GM10266 (cell line): ENCODE data around the gene PIGS.
"Not testable (repeated sequence)": the region's sequence is repeated elsewhere in the genome, so short reads cannot be mapped to it uniquely, and the experiment has no call there.

Source experiments
- DNase-seq: peaks from one replicate; pipeline ENCODE4 v3.0.0; 2012; ENCODE audit errors: extremely low spot score
- TF ChIP-seq, protein P1 (sequence below): IDR thresholded peaks from 2 replicates; pipeline ENCODE4 v1.5.1; 2012; ENCODE audit warnings: mild to moderate bottlenecking, low read depth; ENCODE audit not compliant: control insufficient read depth, insufficient read depth; ENCODE audit errors: missing control alignments

Gene PIGS

DNA sequence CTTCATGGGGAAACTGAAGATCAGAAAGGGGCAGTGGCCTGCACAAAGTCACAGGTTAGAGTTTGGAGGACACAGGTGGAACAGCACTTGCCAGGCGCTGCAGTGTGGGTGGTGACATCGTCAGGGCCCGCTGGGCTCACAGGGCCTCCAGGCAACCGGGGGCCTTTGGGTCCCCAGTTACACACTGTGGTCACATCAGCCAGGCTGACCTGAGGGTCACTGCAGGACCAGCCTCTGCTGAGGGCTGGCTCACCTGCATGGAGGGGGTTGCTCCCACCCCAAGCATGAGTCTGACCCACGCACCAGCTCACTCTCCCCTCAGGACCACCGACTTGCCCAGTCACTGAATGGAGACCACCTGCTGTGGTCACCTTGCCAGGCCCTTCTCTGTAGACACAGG lies 48.1 kb downstream of the PIGS start:
- no peak for DNase-seq
- TF ChIP-seq, protein P1, sequence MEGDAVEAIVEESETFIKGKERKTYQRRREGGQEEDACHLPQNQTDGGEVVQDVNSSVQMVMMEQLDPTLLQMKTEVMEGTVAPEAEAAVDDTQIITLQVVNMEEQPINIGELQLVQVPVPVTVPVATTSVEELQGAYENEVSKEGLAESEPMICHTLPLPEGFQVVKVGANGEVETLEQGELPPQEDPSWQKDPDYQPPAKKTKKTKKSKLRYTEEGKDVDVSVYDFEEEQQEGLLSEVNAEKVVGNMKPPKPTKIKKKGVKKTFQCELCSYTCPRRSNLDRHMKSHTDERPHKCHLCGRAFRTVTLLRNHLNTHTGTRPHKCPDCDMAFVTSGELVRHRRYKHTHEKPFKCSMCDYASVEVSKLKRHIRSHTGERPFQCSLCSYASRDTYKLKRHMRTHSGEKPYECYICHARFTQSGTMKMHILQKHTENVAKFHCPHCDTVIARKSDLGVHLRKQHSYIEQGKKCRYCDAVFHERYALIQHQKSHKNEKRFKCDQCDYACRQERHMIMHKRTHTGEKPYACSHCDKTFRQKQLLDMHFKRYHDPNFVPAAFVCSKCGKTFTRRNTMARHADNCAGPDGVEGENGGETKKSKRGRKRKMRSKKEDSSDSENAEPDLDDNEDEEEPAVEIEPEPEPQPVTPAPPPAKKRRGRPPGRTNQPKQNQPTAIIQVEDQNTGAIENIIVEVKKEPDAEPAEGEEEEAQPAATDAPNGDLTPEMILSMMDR, result no peak

DNA sequence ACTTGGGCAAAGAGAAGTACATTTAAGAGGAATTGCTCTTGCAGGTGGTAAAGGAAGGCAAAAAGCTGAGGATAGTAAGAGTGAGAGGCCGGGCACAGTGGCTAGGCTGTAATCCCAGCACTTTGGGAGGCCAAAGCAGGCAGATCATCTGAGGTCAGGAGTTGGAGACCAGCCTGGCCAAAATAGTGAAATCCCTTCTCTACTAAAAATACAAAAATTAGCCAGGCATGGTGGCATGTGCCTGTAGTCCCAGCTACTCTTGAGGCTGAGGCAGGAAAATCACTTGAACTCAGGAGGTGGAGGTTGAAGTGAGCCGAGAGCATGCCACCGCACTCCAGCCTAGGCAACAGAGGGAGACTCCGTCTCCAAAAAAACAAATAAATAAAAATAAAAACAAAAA lies 49.0 kb downstream of the PIGS start:
- not testable (repeated sequence) for DNase-seq

DNA sequence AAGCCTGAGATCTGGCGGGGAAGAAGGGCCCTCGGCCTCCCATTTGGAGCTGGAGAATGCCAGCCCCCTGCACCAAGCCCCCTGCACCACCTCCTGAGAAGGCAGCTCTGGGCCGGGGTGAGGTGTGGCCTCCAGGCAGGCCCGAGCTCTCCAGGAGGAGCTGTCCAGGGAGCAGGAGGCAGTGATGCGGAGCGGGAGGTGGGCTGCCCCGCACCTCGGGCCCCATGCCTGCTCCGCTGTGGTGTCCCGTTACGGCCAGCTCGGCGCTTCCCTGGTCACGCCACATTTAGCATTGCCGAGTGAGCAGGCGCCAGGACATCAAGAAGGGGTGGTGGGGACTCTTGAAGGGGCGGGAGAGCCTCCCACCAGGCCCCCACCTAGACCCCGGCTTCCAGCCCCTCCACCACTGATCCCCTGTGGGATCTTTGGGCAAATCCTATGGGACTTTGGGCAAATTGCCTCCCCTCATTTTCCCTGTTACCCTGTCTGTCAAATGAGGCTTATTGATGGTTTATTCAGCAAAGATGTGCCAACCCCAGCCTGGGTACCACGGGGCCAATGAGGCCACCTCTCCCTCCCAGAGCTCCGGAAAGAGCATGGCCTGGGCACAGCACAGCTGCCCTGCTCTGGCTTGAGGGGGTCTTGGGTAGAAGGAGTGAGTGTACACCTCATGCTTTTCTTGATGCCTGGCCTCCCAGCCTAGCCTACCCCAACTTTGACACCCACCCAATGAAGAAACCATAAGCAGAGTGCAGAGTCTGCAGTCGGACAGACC lies 49.8 kb downstream of the PIGS start:
- no peak for DNase-seq
- TF ChIP-seq, protein P1, result no peak

DNA sequence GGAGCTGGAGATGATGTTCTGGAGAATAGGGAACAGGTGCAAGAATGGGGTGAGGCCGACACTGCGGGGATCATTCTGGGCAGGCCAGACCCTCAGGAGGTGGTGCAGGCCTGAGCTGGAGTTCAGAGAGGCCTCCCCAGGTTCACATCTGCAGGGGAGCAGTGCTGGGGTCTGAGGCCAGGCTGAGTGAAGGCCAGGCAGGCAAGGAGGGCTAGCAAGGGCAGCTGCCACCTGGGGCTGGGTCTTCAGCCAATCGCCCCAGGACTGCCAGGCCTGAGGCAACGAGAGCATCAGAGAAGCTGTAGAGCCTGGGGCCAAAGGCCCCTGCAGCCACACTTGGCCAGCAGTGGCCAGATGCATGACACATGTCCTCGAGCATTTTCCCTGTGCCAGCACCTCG lies 50.6 kb downstream of the PIGS start:
- no peak for DNase-seq
- TF ChIP-seq, protein P1, result no peak

DNA sequence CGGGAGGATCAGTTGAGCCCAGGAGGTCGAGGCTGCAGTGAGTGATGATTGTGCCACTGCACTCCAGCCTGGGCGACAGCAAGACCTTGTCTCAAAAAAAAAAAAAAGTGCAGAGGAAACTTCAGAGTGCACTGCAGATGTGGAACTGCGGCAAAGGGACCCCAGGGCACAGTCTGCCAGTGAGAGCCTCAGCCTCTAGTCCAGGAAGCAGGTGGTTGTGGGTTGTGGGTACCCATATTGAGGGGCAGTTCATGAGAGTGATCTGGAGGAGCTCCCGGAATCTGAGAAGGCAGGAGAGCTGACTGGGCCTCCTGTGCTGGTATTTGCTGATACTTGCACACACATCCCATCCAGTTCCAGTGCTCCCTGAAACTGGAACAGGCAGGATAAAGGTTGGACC lies 52.1 kb downstream of the PIGS start:
- DNase-seq, result no peak
- TF ChIP-seq, protein P1, result no peak

DNA sequence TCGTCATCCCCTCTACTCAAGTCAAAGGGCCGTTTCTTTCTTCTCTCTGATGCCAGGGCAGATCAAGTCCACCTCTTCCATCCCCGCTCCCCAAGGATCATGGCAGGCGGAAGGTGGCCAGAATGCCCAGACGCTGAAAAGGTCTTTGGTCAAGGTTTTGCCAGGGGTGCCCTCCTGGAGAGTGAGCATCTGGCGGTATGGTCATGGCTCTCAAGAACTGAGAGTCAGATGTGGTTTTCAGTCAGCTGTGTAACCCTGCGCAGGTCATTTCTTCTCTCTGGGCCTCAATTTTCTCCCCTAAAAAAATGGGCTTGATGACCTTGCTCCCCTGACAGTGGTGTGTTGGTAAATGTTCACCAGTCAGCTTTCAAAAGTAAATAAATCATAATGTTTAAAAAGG lies 52.7 kb downstream of the PIGS start:
- no peak for DNase-seq
- TF ChIP-seq, protein P1, result no peak

DNA sequence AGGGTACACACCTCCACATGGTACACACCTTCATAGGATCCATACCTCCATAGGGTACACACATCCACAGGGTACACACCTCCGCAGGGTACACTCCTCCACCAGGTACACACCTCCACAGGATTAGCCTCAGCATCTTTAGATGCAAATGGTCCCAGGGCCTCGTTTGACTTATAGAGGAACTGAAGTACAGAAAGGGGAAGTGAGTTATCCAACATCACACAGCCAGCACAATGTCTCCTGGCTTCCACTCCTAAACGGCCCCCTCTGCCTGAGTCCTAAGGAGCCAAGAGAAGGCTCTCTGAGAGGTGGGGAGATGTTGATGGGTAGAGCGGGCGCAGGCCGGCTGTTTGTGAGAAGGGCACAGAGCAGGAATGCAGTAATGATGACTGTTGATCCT lies 53.2 kb downstream of the PIGS start:
- DNase-seq, result no peak

DNA sequence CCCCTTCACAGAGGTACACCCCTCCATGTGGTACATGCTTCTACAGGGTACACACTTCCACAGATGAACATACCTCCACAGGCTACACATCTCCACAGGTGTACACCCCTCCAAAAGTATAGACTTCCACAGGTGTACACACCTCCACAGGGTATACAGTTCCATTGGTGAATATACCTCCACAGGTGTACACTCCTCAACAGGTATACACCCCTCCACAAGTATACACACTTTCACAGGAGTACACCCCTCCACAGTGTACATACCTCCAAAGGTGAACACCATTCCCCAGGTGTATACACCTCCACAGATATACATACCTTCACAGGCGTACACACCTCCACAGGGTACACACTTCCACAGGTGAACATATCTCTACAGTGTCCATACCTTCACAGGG lies 55.8 kb downstream of the PIGS start:
- TF ChIP-seq, protein P1, result no peak
- no peak for DNase-seq

More for the DNA sequence above, 53.2 kb downstream of the PIGS start:
- TF ChIP-seq, protein P1, result no peak
